Neural progenitor cell (in vitro differentiated cells): ENCODE data around the gene DOK5.
A peak's percentile ranks its signal among the peaks of the same experiment; 100 is the strongest.

Experiments used
- CTCF ChIP-seq: fragments of 200-600 bp; sonication (generic); IDR thresholded peaks from 2 replicates; pipeline ENCODE4 v1.5.1; 2017; ENCODE audit warnings: antibody characterized with exemption, mild to moderate bottlenecking
- EZH2 ChIP-seq: fragments of 200-600 bp; sonication (generic); IDR thresholded peaks from 2 replicates; pipeline ENCODE4 v1.6.1; 2017; ENCODE audit warnings: antibody characterized with exemption, mild to moderate bottlenecking, moderate library complexity
- EZH2phosphoT487 ChIP-seq: fragments of 200-600 bp; sonication (generic); IDR thresholded peaks from 2 replicates; pipeline ENCODE4 v1.6.1; 2017; ENCODE audit warnings: antibody characterized with exemption

GRCh38 chr20:54649511-54649962 is 174.1 kb downstream of the DOK5 start:
- TF ChIP-seq CTCF (peak; percentile 89), EZH2 (no peak), EZH2phosphoT487 (no peak)
